HG03520 (cell line): Measurements from ENCODE around the gene PRSS37.

Experiments
- ATAC-seq: cut with Tn5 transposase; IDR thresholded peaks from one replicate; pipeline ENCODE4 v1.9.1; 2021; ENCODE audit warnings: mild to moderate bottlenecking, moderate library complexity; ENCODE audit not compliant: unreplicated experiment

The PRSS37 gene

DNA sequence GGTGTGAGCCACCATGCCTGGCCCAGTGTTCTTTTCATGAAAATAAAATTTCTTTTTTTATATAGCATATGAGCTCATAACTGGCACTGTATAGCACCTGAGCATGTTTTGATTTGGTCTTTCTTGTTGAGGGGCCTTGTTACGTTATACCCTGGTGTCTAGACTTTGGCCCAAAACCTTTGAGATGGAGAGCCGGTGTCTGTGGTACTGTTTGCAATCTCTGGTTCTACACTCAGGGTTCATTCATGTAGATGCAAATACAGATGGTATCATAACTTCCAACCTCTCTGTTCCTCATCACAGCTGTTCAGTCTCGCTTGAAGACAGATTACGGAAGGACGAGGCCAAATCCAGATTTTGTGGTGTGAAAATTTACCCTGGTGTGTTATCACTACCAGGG lies 51.4 kb downstream of the PRSS37 start, which contains the start of gene TAS2R5:
Gene TAS2R5 (plus strand): TSS at position 301 of the 400 bp plus-strand sequence. CDS start 145 bp downstream, outside the sequence.
- ATAC-seq, result no peak

DNA sequence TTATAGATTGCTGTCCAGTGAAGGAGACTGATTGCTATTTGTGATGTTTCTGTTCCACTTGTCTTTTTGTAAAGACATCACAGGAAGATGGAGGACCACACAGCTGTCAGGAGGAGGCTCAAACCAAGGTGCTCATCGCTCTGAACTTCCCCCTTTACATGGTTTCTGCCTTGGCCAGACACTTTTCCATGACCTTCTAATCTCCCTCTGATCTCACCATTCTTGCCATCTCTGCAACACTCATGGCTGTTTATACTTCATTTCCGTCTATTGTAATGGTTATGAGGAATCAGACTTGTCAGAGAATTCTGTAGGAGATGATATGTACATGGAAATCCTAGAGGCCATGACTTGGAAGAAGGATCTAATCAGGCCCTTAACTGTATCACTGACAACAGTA lies 53.0 kb downstream of the PRSS37 start:
- no peak for ATAC-seq
